ENCODE results near the gene PDE10A. TPM values are rescaled to one million over a fixed set of nuclear protein-coding genes. Genes with fewer than 3 reads are reported as not detected.

The PDE10A gene
- total RNA-seq, 1 donor from 2014 or later: 5.4 TPM

- DNase-seq (ENCODE audit: low read depth) (no peak), FAIRE-seq (no peak)
- peaks cover 2% of the 10 kb centered on the region for H3K9me3 Mint-ChIP-seq (ENCODE audit: unreplicated experiment)
- H4K20me1 ChIP-seq (ENCODE audit: insufficient read depth, low read length): no peaks in the 10 kb centered on the region
- H3K36me3 ChIP-seq (ENCODE audit: insufficient read depth, low read length): no peaks in the 10 kb centered on the region
- peaks cover 12% of the 10 kb centered on the region for H3K27me3 Mint-ChIP-seq (ENCODE audit: low read depth, unreplicated experiment)
- H3K4me3 ChIP-seq (ENCODE audit: insufficient read depth, low read depth, low read length): no peak overlapping the region
- H3K27me3 ChIP-seq (ENCODE audit: insufficient read depth, low read length): no peaks in the 10 kb centered on the region
- no peaks in the 10 kb centered on the region for H3K36me3 Mint-ChIP-seq (ENCODE audit: low read depth, unreplicated experiment)
- H3K27ac ChIP-seq (ENCODE audit: low read depth, low read length): no peak overlapping the region
- H3K9me3 ChIP-seq (ENCODE audit: insufficient read depth, low read depth, low read length): no peaks in the 10 kb centered on the region
- peaks cover 8% of the 10 kb centered on the region for H3K4me1 ChIP-seq (ENCODE audit: insufficient read depth, low read length)
- no peak overlapping the region for H3K4me3 Mint-ChIP-seq (ENCODE audit: unreplicated experiment)
- H3K9ac ChIP-seq (ENCODE audit: low read length): no peak overlapping the region
- no peaks in the 10 kb centered on the region for H3K79me2 ChIP-seq (ENCODE audit: insufficient read depth, low read length)
- TF ChIP-seq CTCF (IDR thresholded peaks at IDR 0.05; ENCODE audit: insufficient read depth, low read depth, low read length) (no peak), EZH2 (IDR thresholded peaks at IDR 0.05; ENCODE audit: insufficient read depth, low read length) (no peak)
- H3K27ac Mint-ChIP-seq (ENCODE audit: unreplicated experiment): no peak overlapping the region
- H3K4me1 Mint-ChIP-seq (ENCODE audit: low read depth, unreplicated experiment): peaks cover 4% of the 10 kb centered on the region
- H2AFZ ChIP-seq (ENCODE audit: low read depth, low read length): no peak overlapping the region
- H3K4me2 ChIP-seq (ENCODE audit: low read length): no peak overlapping the region
Observed at GRCh38 chr6:165675120-165675519, 12.1 kb upstream of the PDE10A start.

GRCh38 chr6:165674155-165675029 lies 11.4 kb upstream of the PDE10A start:
- peaks cover 8% of the 10 kb centered on the region for H3K4me1 ChIP-seq (ENCODE audit: insufficient read depth, low read length)
- H4K20me1 ChIP-seq (ENCODE audit: insufficient read depth, low read length): no peaks in the 10 kb centered on the region
- H3K27ac ChIP-seq (ENCODE audit: low read depth, low read length): no peak overlapping the region
- FAIRE-seq (no peak), DNase-seq (ENCODE audit: low read depth) (no peak)
- H2AFZ ChIP-seq (ENCODE audit: low read depth, low read length): no peak overlapping the region
- peaks cover 2% of the 10 kb centered on the region for H3K9me3 Mint-ChIP-seq (ENCODE audit: unreplicated experiment)
- no peak overlapping the region for H3K4me3 ChIP-seq (ENCODE audit: insufficient read depth, low read depth, low read length)
- H3K27me3 Mint-ChIP-seq (ENCODE audit: low read depth, unreplicated experiment): peaks cover 13% of the 10 kb centered on the region
- H3K27ac Mint-ChIP-seq (ENCODE audit: unreplicated experiment): no peak overlapping the region
- H3K36me3 Mint-ChIP-seq (ENCODE audit: low read depth, unreplicated experiment): no peaks in the 10 kb centered on the region
- H3K4me2 ChIP-seq (ENCODE audit: low read length): no peak overlapping the region
- H3K9me3 ChIP-seq (ENCODE audit: insufficient read depth, low read depth, low read length): no peaks in the 10 kb centered on the region
- no peaks in the 10 kb centered on the region for H3K79me2 ChIP-seq (ENCODE audit: insufficient read depth, low read length)
- peaks cover 4% of the 10 kb centered on the region for H3K4me1 Mint-ChIP-seq (ENCODE audit: low read depth, unreplicated experiment)
- no peak for TF ChIP-seq EZH2 (IDR thresholded peaks at IDR 0.05; ENCODE audit: insufficient read depth, low read length)
- TF ChIP-seq CTCF (IDR thresholded peaks at IDR 0.05; ENCODE audit: insufficient read depth, low read depth, low read length): no peak
- H3K9ac ChIP-seq (ENCODE audit: low read length): no peak overlapping the region
- no peaks in the 10 kb centered on the region for H3K27me3 ChIP-seq (ENCODE audit: insufficient read depth, low read length)
- no peak overlapping the region for H3K4me3 Mint-ChIP-seq (ENCODE audit: unreplicated experiment)
- H3K36me3 ChIP-seq (ENCODE audit: insufficient read depth, low read length): no peaks in the 10 kb centered on the region

GRCh38 chr6:165671222-165671768 lies 8.3 kb upstream of the PDE10A start:
- H3K27ac ChIP-seq (ENCODE audit: low read depth, low read length): no peak overlapping the region
- no peak for FAIRE-seq
- Mint-ChIP-seq H3K27me3 (ENCODE audit: low read depth, unreplicated experiment) (peaks cover 13% of the 10 kb centered on the region), H3K9me3 (ENCODE audit: unreplicated experiment) (peaks cover 2% of the 10 kb centered on the region), H3K4me1 (ENCODE audit: low read depth, unreplicated experiment) (no peaks in the 10 kb centered on the region), H3K4me3 (ENCODE audit: unreplicated experiment) (no peak overlapping the region), H3K36me3 (ENCODE audit: low read depth, unreplicated experiment) (no peaks in the 10 kb centered on the region), H3K27ac (ENCODE audit: unreplicated experiment) (no peak overlapping the region)
- H3K79me2 ChIP-seq (ENCODE audit: insufficient read depth, low read length): no peaks in the 10 kb centered on the region
- H3K27me3 ChIP-seq (ENCODE audit: insufficient read depth, low read length): peaks cover 12% of the 10 kb centered on the region
- no peak for DNase-seq (ENCODE audit: low read depth)
- H4K20me1 ChIP-seq (ENCODE audit: insufficient read depth, low read length): no peaks in the 10 kb centered on the region
- H3K4me2 ChIP-seq (ENCODE audit: low read length): no peak overlapping the region
- H3K4me1 ChIP-seq (ENCODE audit: insufficient read depth, low read length): peaks cover 1% of the 10 kb centered on the region
- no peaks in the 10 kb centered on the region for H3K9me3 ChIP-seq (ENCODE audit: insufficient read depth, low read depth, low read length)
- no peaks in the 10 kb centered on the region for H3K36me3 ChIP-seq (ENCODE audit: insufficient read depth, low read length)
- H3K4me3 ChIP-seq (ENCODE audit: insufficient read depth, low read depth, low read length): no peak overlapping the region
- TF ChIP-seq CTCF (IDR thresholded peaks at IDR 0.05; ENCODE audit: insufficient read depth, low read depth, low read length) (no peak), EZH2 (IDR thresholded peaks at IDR 0.05; ENCODE audit: insufficient read depth, low read length) (no peak)
- no peak overlapping the region for H2AFZ ChIP-seq (ENCODE audit: low read depth, low read length)
- H3K9ac ChIP-seq (ENCODE audit: low read length): no peak overlapping the region
